Mesenchymal stem cell (in vitro differentiated cells and primary cell): ENCODE data around the gene DNAJB13.
"Not testable (repeated sequence)": the region's sequence is repeated elsewhere in the genome, so short reads cannot be mapped to it uniquely, and the experiment has no call there.

Experiments
- DNase-seq: peaks from one replicate; pipeline ENCODE4 v3.0.0-alpha.2; 2013
- H2AFZ ChIP-seq: one replicate; pipeline ENCODE4 v1.6.1; 2013; ENCODE audit warnings: low read depth, mild to moderate bottlenecking, control low read depth, inconsistent platforms, low read length, moderate library complexity
- H2AK5ac ChIP-seq: 2 replicates; pipeline ENCODE4 v1.6.1; 2013; ENCODE audit warnings: low read length, moderate library complexity, mild to moderate bottlenecking, inconsistent platforms; ENCODE audit not compliant: severe bottlenecking
- H2BK120ac ChIP-seq: one replicate; pipeline ENCODE4 v1.6.1; 2013; ENCODE audit warnings: low read depth, mild to moderate bottlenecking, inconsistent platforms, low read length, moderate library complexity
- H2BK12ac ChIP-seq, 2 experiments: one replicate each; pipeline ENCODE4 v1.6.1; 2013; ENCODE audit warnings: inconsistent platforms in 2 of 2, low read length in 2 of 2, mild to moderate bottlenecking in 2 of 2, moderate library complexity in 2 of 2, control low read depth in 1 of 2
- H2BK15ac ChIP-seq: one replicate; pipeline ENCODE4 v1.6.1; 2013; ENCODE audit warnings: mild to moderate bottlenecking, low read depth, inconsistent platforms; ENCODE audit not compliant: poor library complexity, severe bottlenecking
- H2BK5ac ChIP-seq: 2 replicates; pipeline ENCODE4 v1.6.1; 2013; ENCODE audit warnings: low read depth, mild to moderate bottlenecking, low read length, control low read depth, inconsistent platforms; ENCODE audit not compliant: poor library complexity, severe bottlenecking
- H3K14ac ChIP-seq, 2 experiments: one replicate each; pipeline ENCODE4 v1.6.1; 2013; ENCODE audit warnings: inconsistent platforms in 2 of 2, low read length in 2 of 2, control low read depth in 1 of 2, mild to moderate bottlenecking in 1 of 2, moderate library complexity in 1 of 2
- H3K18ac ChIP-seq, 2 experiments: one replicate each; pipeline ENCODE4 v1.6.1; 2013; ENCODE audit warnings: inconsistent platforms in 2 of 2, low read length in 2 of 2, control low read depth in 1 of 2, low read depth in 1 of 2, mild to moderate bottlenecking in 1 of 2
- H3K23ac ChIP-seq, 2 experiments: one replicate each; pipeline ENCODE4 v1.6.1; 2013; ENCODE audit warnings: inconsistent platforms in 2 of 2, low read length in 2 of 2, mild to moderate bottlenecking in 2 of 2, moderate library complexity in 2 of 2, control low read depth in 1 of 2
- H3K27ac ChIP-seq: 2 replicates; pipeline ENCODE4 v1.5.1; 2013; ENCODE audit warnings: mild to moderate bottlenecking, moderate library complexity, low read length, control low read depth, inconsistent platforms; ENCODE audit not compliant: poor library complexity, severe bottlenecking
- H3K27me3 ChIP-seq, 2 experiments: 2 replicates each; pipeline versions ENCODE4 v1.6.1 to v1.7.0; 2013; ENCODE audit warnings: low read length in 2 of 2, mild to moderate bottlenecking in 2 of 2, moderate library complexity in 2 of 2, control low read depth in 1 of 2, inconsistent platforms in 1 of 2; ENCODE audit not compliant: control insufficient read depth in 1 of 2, insufficient read depth in 1 of 2
- H3K36me3 ChIP-seq, 2 experiments: 2 replicates each; pipeline versions ENCODE4 v1.6.1 to v1.7.0; 2013; ENCODE audit warnings: low read length in 2 of 2, control low read depth in 1 of 2, inconsistent platforms in 1 of 2, low read depth in 1 of 2, mild to moderate bottlenecking in 1 of 2; ENCODE audit not compliant: insufficient read depth in 2 of 2, control insufficient read depth in 1 of 2
- H3K4ac ChIP-seq, 2 experiments: one replicate each; pipeline ENCODE4 v1.6.1; 2013; ENCODE audit warnings: inconsistent platforms in 2 of 2, low read length in 2 of 2, mild to moderate bottlenecking in 2 of 2, moderate library complexity in 2 of 2, control low read depth in 1 of 2, low read depth in 1 of 2
- H3K4me1 ChIP-seq: 2 replicates; pipeline ENCODE4 v1.6.1; 2013; ENCODE audit warnings: low read depth, low read length, control low read depth; ENCODE audit not compliant: control insufficient read depth, insufficient read depth
- H3K4me2 ChIP-seq: 2 replicates; pipeline ENCODE4 v1.6.1; 2013; ENCODE audit warnings: low read length, mild to moderate bottlenecking, inconsistent platforms; ENCODE audit not compliant: poor library complexity, severe bottlenecking
- H3K4me3 ChIP-seq, 2 experiments: 2 replicates each; pipeline versions ENCODE4 v1.5.1 to v1.7.0; 2013; ENCODE audit warnings: low read length in 2 of 2, mild to moderate bottlenecking in 2 of 2, control low read depth in 1 of 2, low read depth in 1 of 2; ENCODE audit not compliant: insufficient read depth in 1 of 2
- H3K79me1 ChIP-seq: replicated peaks from 2 replicates; pipeline ENCODE4 v1.6.1; 2013; ENCODE audit warnings: mild to moderate bottlenecking, control low read depth, low read length, inconsistent platforms; ENCODE audit not compliant: poor library complexity, severe bottlenecking
- H3K9ac ChIP-seq: 2 replicates; pipeline ENCODE4 v1.7.0; 2013; ENCODE audit warnings: mild to moderate bottlenecking, low read length, moderate library complexity
- H3K9me3 ChIP-seq: 2 replicates; pipeline ENCODE4 v1.7.0; 2013; ENCODE audit warnings: mild to moderate bottlenecking, low read length; ENCODE audit not compliant: control insufficient read depth
- H4K8ac ChIP-seq: one replicate; pipeline ENCODE4 v1.6.1; 2013; ENCODE audit warnings: inconsistent platforms, mild to moderate bottlenecking, low read length, moderate library complexity
- H4K91ac ChIP-seq: one replicate; pipeline ENCODE4 v1.6.1; 2013; ENCODE audit warnings: mild to moderate bottlenecking, low read length, inconsistent platforms
- WGBS: methylation state at CpG from one replicate; pipeline ENCODE4 v1.1.7; 2013; ENCODE audit warnings: mixed read lengths; 5-methylcytosine and 5-hydroxymethylcytosine counted together

The DNAJB13 gene

DNA sequence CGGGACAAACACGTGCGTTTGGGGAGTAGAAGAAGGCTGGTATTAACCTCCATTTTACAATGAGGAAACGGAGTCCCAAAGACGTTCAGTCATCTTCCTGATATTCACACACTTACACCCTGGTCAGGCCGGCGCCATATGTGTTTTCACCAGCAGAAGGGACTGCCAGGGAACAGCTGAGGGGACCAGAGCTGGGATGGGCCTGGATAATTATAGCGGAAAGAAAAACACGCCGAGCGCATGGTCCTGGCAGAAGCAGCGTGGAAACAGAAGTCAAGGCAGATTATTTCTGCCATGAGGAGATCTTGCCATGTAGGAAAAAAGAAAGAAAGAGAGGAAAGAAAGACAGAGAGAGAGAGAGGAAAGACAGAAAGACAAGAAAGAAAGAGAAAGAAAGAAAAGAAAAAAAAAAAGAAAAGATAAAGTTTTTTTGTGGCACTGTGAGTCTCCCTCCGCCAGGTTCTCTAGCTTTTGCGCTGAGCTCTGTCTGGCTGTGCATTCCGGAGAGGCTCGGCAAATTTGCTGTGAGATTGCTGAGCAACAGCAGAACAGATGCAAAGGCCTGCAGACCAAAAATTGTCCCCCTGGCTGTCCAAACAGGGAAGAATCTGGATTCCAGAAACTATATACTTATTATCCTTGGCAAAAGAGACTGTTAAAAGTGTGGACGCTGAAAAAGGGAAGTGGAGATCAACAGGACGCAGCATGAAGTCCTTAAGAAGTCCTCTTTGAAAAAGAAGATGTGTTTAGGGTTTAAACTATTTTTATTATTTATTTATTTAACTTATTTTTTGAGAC lies 33.1 kb downstream of the DNAJB13 start:
- Histone ChIP-seq H2BK12ac (peak overlapping the region in 1 of 2 experiments; percentile 26), H2AFZ (peak overlapping the region; percentile 60), H4K8ac (no peak overlapping the region), H3K4me3 (peak overlapping the region; percentile 66 to 89), H3K4me1 (peaks cover 27% of the 10 kb centered on the region), H3K4me2 (peak overlapping the region; percentile 74), H3K4ac (peak overlapping the region in 1 of 2 experiments; percentile 17), H3K18ac (peak overlapping the region; percentile 33 to 38), H2BK5ac (no peak overlapping the region), H3K14ac (no peak overlapping the region), H3K9me3 (no peaks in the 10 kb centered on the region), H3K23ac (no peak overlapping the region), H2BK120ac (no peak overlapping the region), H4K91ac (no peak overlapping the region), H3K27ac (peak overlapping the region; percentile 2), H2AK5ac (no peak overlapping the region), H3K9ac (peak overlapping the region; percentile 77), H3K36me3 (no peaks in the 10 kb centered on the region), H3K79me1 (peaks cover 3% of the 10 kb centered on the region), H2BK15ac (no peak overlapping the region), H3K27me3 (peaks cover 0 to 4% of the 10 kb centered on the region in 2 experiments)
- WGBS, result 74% methylated on average over 16 of the region's 18 CpGs
- no peak for DNase-seq

- peaks cover 18% of the 10 kb centered on the region for H3K4me1 ChIP-seq
- H3K14ac ChIP-seq, H3K18ac ChIP-seq, H4K8ac ChIP-seq, H3K23ac ChIP-seq, DNase-seq, H3K9ac ChIP-seq, H3K27ac ChIP-seq, H3K9me3 ChIP-seq, H2AK5ac ChIP-seq, H3K4me3 ChIP-seq, H3K4me2 ChIP-seq, H3K36me3 ChIP-seq, H2BK12ac ChIP-seq, H2AFZ ChIP-seq, H2BK15ac ChIP-seq, H2BK5ac ChIP-seq, H3K4ac ChIP-seq, H3K27me3 ChIP-seq, H2BK120ac ChIP-seq, H4K91ac ChIP-seq, H3K79me1 ChIP-seq: not testable (repeated sequence)
- WGBS, result 95% methylated on average over 4 of the region's 4 CpGs
These were observed 34.8 kb downstream of the DNAJB13 start for GRCh38 chr11:73985661-73986060.

DNA sequence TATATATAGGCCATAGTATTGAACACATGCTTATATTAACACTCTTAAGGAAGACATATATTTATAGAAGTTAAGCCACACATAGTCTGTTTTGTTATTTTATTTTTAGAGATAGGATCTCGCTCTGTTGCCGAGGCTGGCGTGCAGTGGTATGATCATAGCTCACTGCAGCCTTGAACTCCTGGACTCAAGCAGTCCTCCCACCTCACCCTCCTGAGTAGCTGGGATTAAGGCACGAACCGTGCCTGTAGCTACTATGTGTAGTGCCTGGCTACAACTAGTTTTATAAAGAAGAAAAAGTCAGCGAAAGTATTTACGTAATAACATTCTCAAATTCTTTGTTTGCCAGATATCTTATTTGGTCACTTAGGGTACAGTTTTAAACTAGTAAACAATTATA lies 37.4 kb downstream of the DNAJB13 start:
- Histone ChIP-seq H4K8ac (no peak overlapping the region), H3K4me3 (no peak overlapping the region), H3K23ac (no peak overlapping the region), H3K18ac (no peak overlapping the region), H2BK15ac (no peak overlapping the region), H3K9me3 (no peaks in the 10 kb centered on the region), H2BK12ac (no peak overlapping the region), H3K4me2 (no peak overlapping the region), H2BK120ac (no peak overlapping the region), H3K27ac (no peak overlapping the region), H3K4me1 (peaks cover 5% of the 10 kb centered on the region), H3K36me3 (no peaks in the 10 kb centered on the region), H2BK5ac (no peak overlapping the region), H3K4ac (no peak overlapping the region), H2AK5ac (no peak overlapping the region), H3K27me3 (peaks cover 0 to 4% of the 10 kb centered on the region in 2 experiments), H2AFZ (no peak overlapping the region), H3K79me1 (no peaks in the 10 kb centered on the region), H3K9ac (no peak overlapping the region), H4K91ac (no peak overlapping the region), H3K14ac (no peak overlapping the region)
- no peak for DNase-seq
- WGBS, result 100% methylated on average over 3 of the region's 7 CpGs

- H4K91ac ChIP-seq, result no peak overlapping the region
- H3K18ac ChIP-seq, result no peak overlapping the region
- no peak overlapping the region for H3K9ac ChIP-seq
- H3K14ac ChIP-seq, result no peak overlapping the region
- no peak overlapping the region for H4K8ac ChIP-seq
- no peak overlapping the region for H3K27ac ChIP-seq
- no peaks in the 10 kb centered on the region for H3K36me3 ChIP-seq
- H3K27me3 ChIP-seq, result peaks cover 0 to 4% of the 10 kb centered on the region in 2 experiments
- no peaks in the 10 kb centered on the region for H3K4me1 ChIP-seq
- H2BK12ac ChIP-seq, result no peak overlapping the region
- no peaks in the 10 kb centered on the region for H3K9me3 ChIP-seq
- H3K23ac ChIP-seq, result no peak overlapping the region
- WGBS, result 95% methylated on average over 2 of the region's 6 CpGs
- H3K4me2 ChIP-seq, result no peak overlapping the region
- H2BK120ac ChIP-seq, result no peak overlapping the region
- H3K4ac ChIP-seq, result no peak overlapping the region
- H2BK5ac ChIP-seq, result no peak overlapping the region
- no peak overlapping the region for H2AK5ac ChIP-seq
- no peak overlapping the region for H2AFZ ChIP-seq
- no peak for DNase-seq
- no peaks in the 10 kb centered on the region for H3K79me1 ChIP-seq
- no peak overlapping the region for H3K4me3 ChIP-seq
- no peak overlapping the region for H2BK15ac ChIP-seq
These were observed 38.3 kb downstream of the DNAJB13 start for GRCh38 chr11:73989156-73989555.
